NCI-H460 (cell line): ENCODE data around the gene USP17L13. TPM values are rescaled to one million over a fixed set of nuclear protein-coding genes. Genes with fewer than 3 reads are reported as not detected.
"Not testable (repeated sequence)": the region's sequence is repeated elsewhere in the genome, so short reads cannot be mapped to it uniquely, and the experiment has no call there.

ENCODE experiments used
- DNase-seq: peaks from one replicate; pipeline ENCODE4 v3.0.0-alpha.2; 2016; ENCODE audit warnings: low read depth; ENCODE audit errors: extremely low read depth
- polyA plus RNA-seq: library from polyadenylated mRNA; depleted of rRNA; stranded (reverse); fragments of >200 nt; gene quantifications from 2 replicates; pipeline ENCODE4 v1.2.3, GENCODE V29; 2014; cell fraction: nucleus; rRNA removed
- total RNA-seq: library from RNA; depleted of rRNA; stranded (reverse); fragments of >200 nt; shearing (Covaris generic); gene quantifications from 2 replicates; pipeline ENCODE4 v1.2.3, GENCODE V29; 2014; rRNA removed

The USP17L13 gene, protein sequence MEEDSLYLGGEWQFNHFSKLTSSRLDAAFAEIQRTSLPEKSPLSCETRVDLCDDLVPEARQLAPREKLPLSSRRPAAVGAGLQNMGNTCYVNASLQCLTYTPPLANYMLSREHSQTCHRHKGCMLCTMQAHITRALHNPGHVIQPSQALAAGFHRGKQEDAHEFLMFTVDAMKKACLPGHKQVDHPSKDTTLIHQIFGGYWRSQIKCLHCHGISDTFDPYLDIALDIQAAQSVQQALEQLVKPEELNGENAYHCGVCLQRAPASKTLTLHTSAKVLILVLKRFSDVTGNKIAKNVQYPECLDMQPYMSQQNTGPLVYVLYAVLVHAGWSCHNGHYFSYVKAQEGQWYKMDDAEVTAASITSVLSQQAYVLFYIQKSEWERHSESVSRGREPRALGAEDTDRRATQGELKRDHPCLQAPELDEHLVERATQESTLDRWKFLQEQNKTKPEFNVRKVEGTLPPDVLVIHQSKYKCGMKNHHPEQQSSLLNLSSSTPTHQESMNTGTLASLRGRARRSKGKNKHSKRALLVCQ
- total RNA-seq = not detected in 2 replicates
- polyA plus RNA-seq = not detected in 2 replicates

DNA sequence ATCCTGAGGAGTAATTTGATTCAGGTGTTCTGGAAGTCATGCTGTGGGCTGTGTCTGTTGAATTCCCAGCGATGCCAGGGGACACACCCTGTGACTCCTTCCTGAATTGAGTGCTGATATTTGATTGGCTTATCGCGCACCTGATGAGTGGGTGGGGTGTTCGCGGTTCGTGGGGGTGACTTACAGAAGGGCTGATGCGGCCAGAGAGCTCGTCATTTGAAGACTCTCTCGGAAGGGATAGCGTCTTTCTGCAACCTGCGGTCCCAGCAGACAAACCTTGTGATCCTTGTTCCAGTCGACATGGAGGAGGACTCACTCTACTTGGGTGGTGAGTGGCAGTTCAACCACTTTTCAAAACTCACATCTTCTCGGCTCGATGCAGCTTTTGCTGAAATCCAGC, at the start of gene USP17L13:
USP17L13 (plus strand) TSS at position 301 of the 400 bp plus-strand sequence; CDS start at position 301, 0 bp downstream.
- DNase-seq = not testable (repeated sequence)

DNA sequence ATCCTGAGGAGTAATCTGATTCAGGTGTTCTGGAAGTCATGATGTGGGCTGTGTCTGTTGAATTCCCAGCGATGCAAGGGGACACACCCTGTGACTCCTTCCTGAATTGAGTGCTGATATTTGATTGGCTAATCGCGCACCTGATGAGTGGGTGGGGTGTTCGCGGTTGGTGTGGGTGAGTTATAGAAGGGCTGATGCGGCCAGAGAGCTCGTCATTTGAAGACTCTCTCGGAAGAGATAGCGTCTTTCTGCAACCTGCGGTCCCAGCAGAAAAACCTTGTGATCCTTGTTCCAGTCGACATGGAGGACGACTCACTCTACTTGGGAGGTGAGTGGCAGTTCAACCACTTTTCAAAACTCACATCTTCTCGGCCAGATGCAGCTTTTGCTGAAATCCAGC, 14.3 kb upstream of the USP17L13 start, which contains the start of gene USP17L10:
USP17L10 (plus strand) TSS at position 301 of the 400 bp plus-strand sequence; CDS start at position 301, 0 bp downstream.
- not testable (repeated sequence) for DNase-seq

DNA sequence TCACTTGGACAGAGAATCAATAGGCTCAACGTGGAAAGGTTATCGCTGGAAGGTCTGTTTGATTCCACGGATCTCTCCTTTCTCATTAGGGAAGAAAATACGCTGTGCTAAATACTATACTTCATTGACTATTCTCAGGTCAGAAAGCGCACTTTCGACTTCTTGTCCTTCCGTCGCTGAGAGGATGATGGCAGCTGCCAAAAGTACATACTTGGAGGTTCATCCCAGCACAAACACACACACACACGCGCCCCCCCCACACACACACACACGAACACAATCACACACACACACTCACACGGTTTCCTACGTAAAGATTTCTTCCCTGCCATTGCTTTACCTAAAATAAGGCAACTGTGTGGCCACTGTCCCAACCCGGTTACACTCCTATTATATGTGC, 10.0 kb upstream of the USP17L13 start:
- not testable (repeated sequence) for DNase-seq

DNA sequence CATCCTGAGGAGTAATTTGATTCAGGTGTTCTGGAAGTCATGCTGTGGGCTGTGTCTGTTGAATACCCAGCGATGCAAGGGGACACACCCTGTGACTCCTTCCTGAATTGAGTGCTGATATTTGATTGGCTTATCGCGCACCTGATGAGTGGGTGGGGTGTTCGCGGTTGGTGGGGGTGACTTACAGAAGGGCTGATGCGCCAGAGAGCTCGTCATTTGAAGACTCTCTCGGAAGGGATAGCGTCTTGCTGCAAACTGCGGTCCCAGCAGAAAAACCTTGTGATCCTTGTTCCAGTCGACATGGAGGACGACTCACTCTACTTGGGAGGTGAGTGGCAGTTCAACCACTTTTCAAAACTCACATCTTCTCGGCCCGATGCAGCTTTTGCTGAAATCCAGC, 9.6 kb upstream of the USP17L13 start, which contains the start of gene USP17L11:
USP17L11 (plus strand) TSS at position 301 of the 400 bp plus-strand sequence; CDS start at position 301, 0 bp downstream.
- not testable (repeated sequence) for DNase-seq

DNA sequence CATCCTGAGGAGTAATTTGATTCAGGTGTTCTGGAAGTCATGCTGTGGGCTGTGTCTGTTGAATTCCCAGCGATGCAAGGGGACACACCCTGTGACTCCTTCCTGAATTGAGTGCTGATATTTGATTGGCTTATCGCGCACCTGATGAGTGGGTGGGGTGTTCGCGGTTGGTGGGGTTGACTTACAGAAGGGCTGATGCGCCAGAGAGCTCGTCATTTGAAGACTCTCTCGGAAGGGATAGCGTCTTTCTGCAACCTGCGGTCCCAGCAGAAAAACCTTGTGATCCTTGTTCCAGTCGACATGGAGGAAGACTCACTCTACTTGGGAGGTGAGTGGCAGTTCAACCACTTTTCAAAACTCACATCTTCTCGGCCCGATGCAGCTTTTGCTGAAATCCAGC, 4.8 kb upstream of the USP17L13 start, which contains the start of gene USP17L12:
USP17L12 (plus strand) TSS at position 301 of the 400 bp plus-strand sequence; CDS start at position 301, 0 bp downstream.
- DNase-seq = not testable (repeated sequence)

DNA sequence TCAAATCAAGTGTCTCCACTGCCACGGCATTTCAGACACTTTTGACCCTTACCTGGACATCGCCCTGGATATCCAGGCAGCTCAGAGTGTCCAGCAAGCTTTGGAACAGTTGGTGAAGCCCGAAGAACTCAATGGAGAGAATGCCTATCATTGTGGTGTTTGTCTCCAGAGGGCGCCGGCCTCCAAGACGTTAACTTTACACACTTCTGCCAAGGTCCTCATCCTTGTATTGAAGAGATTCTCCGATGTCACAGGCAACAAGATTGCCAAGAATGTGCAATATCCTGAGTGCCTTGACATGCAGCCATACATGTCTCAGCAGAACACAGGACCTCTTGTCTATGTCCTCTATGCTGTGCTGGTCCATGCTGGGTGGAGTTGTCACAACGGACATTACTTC, 5.6 kb downstream of the USP17L13 start:
- DNase-seq = not testable (repeated sequence)

DNA sequence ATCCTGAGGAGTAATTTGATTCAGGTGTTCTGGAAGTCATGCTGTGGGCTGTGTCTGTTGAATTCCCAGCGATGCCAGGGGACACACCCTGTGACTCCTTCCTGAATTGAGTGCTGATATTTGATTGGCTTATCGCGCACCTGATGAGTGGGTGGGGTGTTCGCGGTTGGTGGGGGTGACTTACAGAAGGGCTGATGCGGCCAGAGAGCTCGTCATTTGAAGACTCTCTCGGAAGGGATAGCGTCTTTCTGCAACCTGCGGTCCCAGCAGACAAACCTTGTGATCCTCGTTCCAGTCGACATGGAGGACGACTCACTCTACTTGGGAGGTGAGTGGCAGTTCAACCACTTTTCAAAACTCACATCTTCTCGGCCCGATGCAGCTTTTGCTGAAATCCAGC, 9.4 kb downstream of the USP17L13 start, which contains the start of gene USP17L15:
USP17L15 (plus strand) TSS at position 301 of the 400 bp plus-strand sequence; CDS start at position 301, 0 bp downstream.
- DNase-seq = not testable (repeated sequence)

DNA sequence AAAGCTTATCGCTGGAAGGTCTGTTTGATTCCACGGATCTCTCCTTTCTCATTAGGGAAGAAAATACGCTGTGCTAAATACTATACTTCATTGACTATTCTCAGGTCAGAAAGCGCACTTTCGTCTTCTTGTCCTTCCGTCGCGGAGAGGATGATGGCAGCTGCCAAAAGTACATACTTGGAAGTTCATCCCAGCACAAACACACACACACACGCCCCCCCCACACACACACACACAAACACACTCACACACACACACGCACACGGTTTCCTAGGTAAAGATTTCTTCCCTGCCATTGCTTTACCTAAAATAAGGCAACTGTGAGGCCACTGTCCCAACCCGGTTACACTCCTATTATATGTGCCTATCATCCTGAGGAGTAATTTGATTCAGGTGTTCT, 13.8 kb downstream of the USP17L13 start:
- not testable (repeated sequence) for DNase-seq

DNA sequence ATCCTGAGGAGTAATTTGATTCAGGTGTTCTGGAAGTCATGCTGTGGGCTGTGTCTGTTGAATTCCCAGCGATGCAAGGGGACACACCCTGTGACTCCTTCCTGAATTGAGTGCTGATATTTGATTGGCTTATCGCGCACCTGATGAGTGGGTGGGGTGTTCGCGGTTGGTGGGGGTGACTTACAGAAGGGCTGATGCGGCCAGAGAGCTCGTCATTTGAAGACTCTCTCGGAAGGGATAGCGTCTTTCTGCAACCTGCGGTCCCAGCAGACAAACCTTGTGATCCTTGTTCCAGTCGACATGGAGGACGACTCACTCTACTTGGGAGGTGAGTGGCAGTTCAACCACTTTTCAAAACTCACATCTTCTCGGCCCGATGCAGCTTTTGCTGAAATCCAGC, 18.9 kb downstream of the USP17L13 start, which contains the start of gene USP17L17:
USP17L17 (plus strand) TSS at position 301 of the 400 bp plus-strand sequence; CDS start at position 301, 0 bp downstream.
- DNase-seq = not testable (repeated sequence)

DNA sequence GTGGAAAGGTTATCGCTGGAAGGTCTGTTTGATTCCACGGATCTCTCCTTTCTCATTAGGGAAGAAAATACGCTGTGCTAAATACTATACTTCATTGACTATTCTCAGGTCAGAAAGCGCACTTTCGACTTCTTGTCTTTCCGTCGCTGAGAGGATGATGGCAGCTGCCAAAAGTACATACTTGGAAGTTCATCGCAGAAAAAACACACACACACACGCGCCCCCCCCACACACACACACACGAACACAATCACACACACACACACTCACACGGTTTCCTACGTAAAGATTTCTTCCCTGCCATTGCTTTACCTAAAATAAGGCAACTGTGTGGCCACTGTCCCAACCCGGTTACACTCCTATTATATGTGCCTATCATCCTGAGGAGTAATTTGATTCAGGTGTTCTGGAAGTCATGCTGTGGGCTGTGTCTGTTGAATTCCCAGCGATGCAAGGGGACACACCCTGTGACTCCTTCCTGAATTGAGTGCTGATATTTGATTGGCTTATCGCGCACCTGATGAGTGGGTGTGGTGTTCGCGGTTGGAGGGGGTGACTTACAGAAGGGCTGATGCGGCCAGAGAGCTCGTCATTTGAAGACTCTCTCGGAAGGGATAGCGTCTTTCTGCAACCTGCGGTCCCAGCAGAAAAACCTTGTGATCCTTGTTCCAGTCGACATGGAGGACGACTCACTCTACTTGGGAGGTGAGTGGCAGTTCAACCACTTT, 23.4 kb downstream of the USP17L13 start, which contains the start of gene USP17L18:
USP17L18 (plus strand) TSS at position 678 of the 728 bp plus-strand sequence; CDS start at position 678, 0 bp downstream.
- not testable (repeated sequence) for DNase-seq

DNA sequence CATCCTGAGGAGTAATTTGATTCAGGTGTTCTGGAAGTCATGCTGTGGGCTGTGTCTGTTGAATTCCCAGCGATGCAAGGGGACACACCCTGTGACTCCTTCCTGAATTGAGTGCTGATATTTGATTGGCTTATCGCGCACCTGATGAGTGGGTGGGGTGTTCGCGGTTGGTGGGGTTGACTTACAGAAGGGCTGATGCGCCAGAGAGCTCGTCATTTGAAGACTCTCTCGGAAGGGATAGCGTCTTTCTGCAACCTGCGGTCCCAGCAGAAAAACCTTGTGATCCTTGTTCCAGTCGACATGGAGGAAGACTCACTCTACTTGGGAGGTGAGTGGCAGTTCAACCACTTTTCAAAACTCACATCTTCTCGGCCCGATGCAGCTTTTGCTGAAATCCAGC, 28.4 kb downstream of the USP17L13 start, which contains the start of gene USP17L19:
USP17L19 (plus strand) TSS at position 301 of the 400 bp plus-strand sequence; CDS start at position 301, 0 bp downstream.
- DNase-seq = not testable (repeated sequence)

DNA sequence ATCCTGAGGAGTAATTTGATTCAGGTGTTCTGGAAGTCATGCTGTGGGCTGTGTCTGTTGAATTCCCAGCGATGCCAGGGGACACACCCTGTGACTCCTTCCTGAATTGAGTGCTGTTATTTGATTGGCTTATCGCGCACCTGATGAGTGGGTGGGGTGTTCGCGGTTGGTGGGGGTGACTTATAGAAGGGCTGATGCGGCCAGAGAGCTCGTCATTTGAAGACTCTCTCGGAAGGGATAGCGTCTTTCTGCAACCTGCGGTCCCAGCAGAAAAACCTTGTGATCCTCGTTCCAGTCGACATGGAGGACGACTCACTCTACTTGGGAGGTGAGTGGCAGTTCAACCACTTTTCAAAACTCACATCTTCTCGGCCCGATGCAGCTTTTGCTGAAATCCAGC, 33.1 kb downstream of the USP17L13 start, which contains the start of gene USP17L20:
USP17L20 (plus strand) TSS at position 301 of the 400 bp plus-strand sequence; CDS start at position 301, 0 bp downstream.
- DNase-seq = not testable (repeated sequence)

DNA sequence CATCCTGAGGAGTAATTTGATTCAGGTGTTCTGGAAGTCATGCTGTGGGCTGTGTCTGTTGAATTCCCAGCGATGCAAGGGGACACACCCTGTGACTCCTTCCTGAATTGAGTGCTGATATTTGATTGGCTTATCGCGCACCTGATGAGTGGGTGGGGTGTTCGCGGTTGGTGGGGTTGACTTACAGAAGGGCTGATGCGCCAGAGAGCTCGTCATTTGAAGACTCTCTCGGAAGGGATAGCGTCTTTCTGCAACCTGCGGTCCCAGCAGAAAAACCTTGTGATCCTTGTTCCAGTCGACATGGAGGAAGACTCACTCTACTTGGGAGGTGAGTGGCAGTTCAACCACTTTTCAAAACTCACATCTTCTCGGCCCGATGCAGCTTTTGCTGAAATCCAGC, 37.9 kb downstream of the USP17L13 start, which contains the start of gene USP17L21:
USP17L21 (plus strand) TSS at position 301 of the 400 bp plus-strand sequence; CDS start at position 301, 0 bp downstream.
- not testable (repeated sequence) for DNase-seq

DNA sequence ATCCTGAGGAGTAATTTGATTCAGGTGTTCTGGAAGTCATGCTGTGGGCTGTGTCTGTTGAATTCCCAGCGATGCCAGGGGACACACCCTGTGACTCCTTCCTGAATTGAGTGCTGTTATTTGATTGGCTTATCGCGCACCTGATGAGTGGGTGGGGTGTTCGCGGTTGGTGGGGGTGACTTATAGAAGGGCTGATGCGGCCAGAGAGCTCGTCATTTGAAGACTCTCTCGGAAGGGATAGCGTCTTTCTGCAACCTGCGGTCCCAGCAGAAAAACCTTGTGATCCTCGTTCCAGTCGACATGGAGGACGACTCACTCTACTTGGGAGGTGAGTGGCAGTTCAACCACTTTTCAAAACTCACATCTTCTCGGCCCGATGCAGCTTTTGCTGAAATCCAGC, 42.6 kb downstream of the USP17L13 start, which contains the start of gene USP17L22:
USP17L22 (plus strand) TSS at position 301 of the 400 bp plus-strand sequence; CDS start at position 301, 0 bp downstream.
- DNase-seq = not testable (repeated sequence)

DNA sequence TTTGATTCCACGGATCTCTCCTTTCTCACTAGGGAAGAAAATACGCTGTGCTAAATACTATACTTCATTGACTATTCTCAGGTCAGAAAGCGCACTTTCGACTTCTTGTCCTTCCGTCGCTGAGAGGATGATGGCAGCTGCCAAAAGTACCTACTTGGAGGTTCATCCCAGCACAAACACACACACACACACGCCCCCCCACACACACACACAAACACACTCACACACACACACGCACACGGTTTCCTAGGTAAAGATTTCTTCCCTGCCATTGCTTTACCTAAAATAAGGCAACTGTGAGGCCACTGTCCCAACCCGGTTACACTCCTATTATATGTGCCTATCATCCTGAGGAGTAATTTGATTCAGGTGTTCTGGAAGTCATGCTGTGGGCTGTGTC, 47.0 kb downstream of the USP17L13 start:
- DNase-seq = not testable (repeated sequence)
